Testis (tissue), 3 donors: Measurements from ENCODE around the gene GABRB2. TPM values are rescaled to one million over a fixed set of nuclear protein-coding genes. Genes with fewer than 3 reads are reported as not detected.

Source experiments
- DNase-seq: peaks from one replicate; pipeline ENCODE4 v3.0.0-alpha.2; 2019
- H3K27ac ChIP-seq, 2 donors: fragments of 200-600 bp; sonication (generic); one replicate each; pipeline ENCODE4 v1.5.1; 2019
- H3K27me3 ChIP-seq: fragments of 200-600 bp; sonication (generic); one replicate; pipeline ENCODE4 v1.5.1; 2019
- H3K36me3 ChIP-seq: fragments of 200-600 bp; sonication (generic); one replicate; pipeline ENCODE4 v1.5.1; 2017; ENCODE audit warnings: low read depth; ENCODE audit errors: missing control alignments
- H3K4me1 ChIP-seq: fragments of 200-600 bp; sonication (generic); one replicate; pipeline ENCODE4 v1.5.1; 2019
- H3K4me3 ChIP-seq, 2 donors: fragments of 200-600 bp; sonication (generic); one replicate each; pipeline ENCODE4 v1.5.1; 2017 to 2019
- H3K9me3 ChIP-seq: fragments of 200-600 bp; sonication (generic); one replicate; pipeline ENCODE4 v1.5.1; 2017
- CTCF ChIP-seq, 3 experiments: fragments of 450-650 bp in 2 of 3; fragments of 200-600 bp in 1 of 3; sonication (generic) in 1 of 3; IDR thresholded peaks; one replicate each; pipeline ENCODE4 v1.5.1; 2016 to 2019; ENCODE audit warnings: antibody characterized with exemption in 3 of 3, mild to moderate bottlenecking in 2 of 3, moderate library complexity in 1 of 3
- POLR2A ChIP-seq: fragments of 450-650 bp; IDR thresholded peaks from one replicate; pipeline ENCODE4 v1.6.1; 2017; ENCODE audit warnings: antibody characterized with exemption, mild to moderate bottlenecking, moderate library complexity
- WGBS, 2 donors: methylation state at CpG; one replicate each; pipeline ENCODE4 v1.1.5; 2018; 5-methylcytosine and 5-hydroxymethylcytosine counted together
- intact Hi-C: fragments of 100-400 bp; cut with DNase I; formaldehyde crosslinking; loops from one replicate; pipeline ENCODE4 v1.15.1; 2023; ENCODE audit warnings: low total_unique reads
- polyA plus RNA-seq: library from polyadenylated mRNA; stranded (reverse); fragments of 350-450 nt; fragmentation: Illumina TruSeq; extraction: RNeasy Lipid Tissue Mini Kit (QIAGEN cat#74804); gene quantifications from one replicate; pipeline ENCODE4 v1.2.3, GENCODE V29; 2014; ENCODE audit warnings: low read depth, low replicate concordance; ENCODE audit not compliant: insufficient read depth
- total RNA-seq, 2 donors: library from RNA; depleted of rRNA; stranded (reverse); fragments of >200 nt; gene quantifications; one replicate each; pipeline ENCODE4 v1.2.3, GENCODE V29; 2016

The GABRB2 gene
- total and polyA plus RNA-seq, 3 donors from 2014 or later = 1.3 to 4.7 (median 4.0) TPM

DNA sequence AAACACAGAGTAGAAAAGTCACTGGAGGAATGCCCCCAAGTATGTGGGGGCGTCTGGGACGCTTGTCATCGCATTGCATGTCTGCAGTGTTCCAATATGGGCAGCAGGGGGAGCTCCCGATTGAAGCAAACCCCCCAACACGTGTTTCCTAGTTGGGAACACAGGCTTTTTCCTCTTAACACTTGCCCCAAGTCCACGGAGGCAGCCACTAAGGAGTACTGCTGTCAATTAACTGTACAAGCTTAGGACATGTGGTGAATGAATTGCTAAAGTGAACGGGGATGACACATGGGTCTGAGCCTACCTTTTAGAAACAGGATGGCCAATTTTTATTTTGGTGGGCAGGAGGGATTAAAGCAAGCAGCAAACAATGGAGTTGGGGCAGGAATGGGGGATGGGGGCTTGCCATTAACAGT lies 2.2 kb downstream of the GABRB2 start:
- H3K27me3 ChIP-seq = no peaks in the 10 kb centered on the region

GRCh38 chr5:161539016-161539415 lies 7.5 kb downstream of the GABRB2 start:
- Histone ChIP-seq H3K4me3 (no peak overlapping the region), H3K27ac (no peak overlapping the region), H3K27me3 (no peaks in the 10 kb centered on the region), H3K4me1 (no peaks in the 10 kb centered on the region), H3K9me3 (no peaks in the 10 kb centered on the region), H3K36me3 (no peaks in the 10 kb centered on the region)
- no peak for DNase-seq
- intact Hi-C loops = no loop called here
- 30 to 46% methylated on average over 1 of the region's 1 CpG for WGBS, 2 donors
- TF ChIP-seq POLR2A (no peak), CTCF (IDR thresholded peaks at IDR 0.05) (no peak)

More for the DNA sequence above, 2.2 kb downstream of the GABRB2 start:
- H3K36me3 ChIP-seq = no peaks in the 10 kb centered on the region
- DNase-seq = peak; percentile 66
- 5 to 12% methylated on average over 7 of the region's 7 CpGs for WGBS, 2 donors
- no peaks in the 10 kb centered on the region for H3K9me3 ChIP-seq
- intact Hi-C loops = no loop called here
- no peak overlapping the region for H3K4me3 ChIP-seq
- no peak overlapping the region for H3K27ac ChIP-seq
- no peak for TF ChIP-seq POLR2A
- peak in 2 of 3 experiments; percentile 56 to 79 for TF ChIP-seq CTCF (IDR thresholded peaks at IDR 0.05)
- peaks cover 14% of the 10 kb centered on the region for H3K4me1 ChIP-seq

- H3K4me3 ChIP-seq = no peak overlapping the region
These were observed 10.8 kb downstream of the GABRB2 start for GRCh38 chr5:161535762-161536161.

DNA sequence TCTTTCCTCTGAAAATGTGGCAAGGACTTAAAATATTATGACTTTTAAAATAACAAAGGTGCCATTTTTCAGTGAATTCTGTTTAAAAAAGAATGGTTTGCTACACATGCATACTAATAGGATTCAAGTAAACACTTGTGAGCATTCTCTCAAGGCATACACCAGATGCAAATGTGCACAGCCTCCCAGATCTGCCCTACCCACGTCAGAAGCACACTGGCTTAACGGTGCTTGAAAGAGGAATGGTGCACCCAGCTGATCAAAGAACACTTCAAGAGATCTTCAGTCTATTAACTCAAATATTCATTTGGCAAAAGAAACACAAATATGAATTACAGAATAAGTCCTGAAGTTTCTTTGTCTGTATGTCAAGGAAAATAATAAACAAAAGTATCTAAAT lies 15.8 kb downstream of the GABRB2 start:
- Histone ChIP-seq H3K36me3 (no peaks in the 10 kb centered on the region), H3K4me3 (no peak overlapping the region), H3K27ac (no peak overlapping the region), H3K27me3 (no peaks in the 10 kb centered on the region), H3K4me1 (no peaks in the 10 kb centered on the region), H3K9me3 (no peaks in the 10 kb centered on the region)
- DNase-seq = no peak
- intact Hi-C loops = no loop called here
- TF ChIP-seq CTCF (IDR thresholded peaks at IDR 0.05) = no peak
- no peak for TF ChIP-seq POLR2A
- WGBS, 2 donors = 69 to 71% methylated on average over 2 of the region's 2 CpGs

More at GRCh38 chr5:161535762-161536161, 10.8 kb downstream of the GABRB2 start:
- DNase-seq = peak; percentile 42
- TF ChIP-seq POLR2A (no peak), CTCF (IDR thresholded peaks at IDR 0.05) (peak in 1 of 3 experiments; percentile 8)
- WGBS, 2 donors = 82 to 83% methylated on average over 2 of the region's 2 CpGs
- H3K27me3 ChIP-seq = no peaks in the 10 kb centered on the region
- no peaks in the 10 kb centered on the region for H3K36me3 ChIP-seq
- H3K27ac ChIP-seq = no peak overlapping the region
- intact Hi-C loops = loop anchor here (2.0 kb wide), 1 partner anchor 19 kb away; no protein-coding TSS in a partner anchor
- no peaks in the 10 kb centered on the region for H3K9me3 ChIP-seq
- H3K4me1 ChIP-seq = no peaks in the 10 kb centered on the region

DNA sequence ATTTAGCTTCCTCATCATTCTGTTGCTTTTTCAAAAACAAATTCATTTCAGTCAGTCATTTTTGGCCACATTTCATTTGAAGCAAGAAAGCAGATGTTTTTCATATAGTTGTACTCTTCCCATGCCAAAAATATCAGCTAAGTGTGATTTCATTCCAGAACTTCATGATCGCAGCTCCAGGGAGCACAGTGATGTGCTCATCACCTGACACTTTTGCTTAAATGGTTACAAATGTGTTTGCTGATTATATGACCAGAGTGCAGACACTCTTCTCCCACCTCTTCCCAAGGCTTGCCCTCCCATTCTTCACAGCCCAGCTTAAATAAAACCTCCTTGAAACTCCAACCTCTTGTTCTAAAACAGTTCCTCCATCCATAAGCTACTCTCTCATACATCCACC lies 32.6 kb downstream of the GABRB2 start:
- no peaks in the 10 kb centered on the region for H3K4me1 ChIP-seq
- no peak overlapping the region for H3K4me3 ChIP-seq
- no peak overlapping the region for H3K27ac ChIP-seq
- H3K9me3 ChIP-seq = no peaks in the 10 kb centered on the region
- H3K27me3 ChIP-seq = no peaks in the 10 kb centered on the region
- no peak for DNase-seq
- 33 to 39% methylated on average over 1 of the region's 1 CpG for WGBS, 2 donors
- TF ChIP-seq POLR2A (no peak), CTCF (IDR thresholded peaks at IDR 0.05) (no peak)
- intact Hi-C loops = no loop called here
- no peaks in the 10 kb centered on the region for H3K36me3 ChIP-seq
